Cardiac fibroblast (primary cell): Measurements from ENCODE around the gene KIF1A.

Experiments
- DNase-seq, 2 donors: peaks; one replicate each; pipeline versions ENCODE4 v3.0.0 to v3.0.0-alpha.2; 2010; ENCODE audit warnings: low read depth in 2 of 2
- H3K4me3 ChIP-seq, 2 donors: replicated peaks in 1 of 2; 1 replicate in 1 of 2; 2 replicates in 1 of 2; pipeline ENCODE4 v1.5.1; 2011; ENCODE audit warnings: low read depth in 2 of 2, low read length in 2 of 2, mild to moderate bottlenecking in 2 of 2, moderate library complexity in 1 of 2
- TF ChIP-seq, protein P1 (sequence below): IDR thresholded peaks from one replicate; pipeline ENCODE4 v1.5.1; 2011; ENCODE audit warnings: low read depth, mild to moderate bottlenecking, low read length, inconsistent platforms

KIF1A gene

DNA sequence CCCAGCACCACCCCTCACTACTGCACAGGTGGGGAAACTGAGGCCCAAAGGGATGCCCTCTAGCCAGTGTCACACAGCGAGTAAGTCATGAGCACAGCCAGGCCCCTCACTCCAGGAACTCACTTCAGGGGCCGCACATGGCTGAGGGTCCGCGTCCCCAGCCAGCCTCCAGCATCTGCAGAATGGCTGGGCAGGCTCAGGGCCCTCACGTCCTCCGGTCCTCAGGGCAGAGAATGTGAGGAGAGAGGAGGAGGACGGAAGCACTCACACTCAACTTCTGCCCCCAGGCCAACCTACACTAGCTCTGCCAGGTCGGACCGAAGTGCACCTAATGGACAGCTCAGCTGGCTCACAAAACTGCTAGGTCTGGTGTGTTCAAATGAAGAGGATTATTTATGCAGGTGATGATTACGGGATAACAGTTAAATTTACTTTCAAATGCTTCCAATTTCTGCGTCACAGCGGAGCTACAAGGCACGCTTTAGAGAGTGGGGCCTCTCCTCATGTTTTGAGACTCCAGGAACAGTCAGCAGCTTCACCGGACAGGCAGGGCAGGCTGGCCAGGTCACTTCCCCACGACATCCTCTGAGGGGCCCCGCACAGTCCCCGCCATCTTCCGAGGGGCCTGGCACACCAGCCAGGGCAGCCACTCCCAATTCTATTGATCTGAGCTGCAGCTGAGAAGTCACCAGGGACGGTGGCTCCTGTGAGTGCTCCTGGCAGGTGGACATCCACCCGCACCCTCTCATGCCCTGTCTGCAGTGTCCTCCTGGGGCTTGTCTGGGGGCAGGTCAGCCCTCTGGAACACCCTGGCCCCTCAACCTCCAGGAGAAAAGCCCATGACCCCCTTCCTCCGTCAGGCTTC lies 26.5 kb downstream of the KIF1A start:
- TF ChIP-seq, protein P1, sequence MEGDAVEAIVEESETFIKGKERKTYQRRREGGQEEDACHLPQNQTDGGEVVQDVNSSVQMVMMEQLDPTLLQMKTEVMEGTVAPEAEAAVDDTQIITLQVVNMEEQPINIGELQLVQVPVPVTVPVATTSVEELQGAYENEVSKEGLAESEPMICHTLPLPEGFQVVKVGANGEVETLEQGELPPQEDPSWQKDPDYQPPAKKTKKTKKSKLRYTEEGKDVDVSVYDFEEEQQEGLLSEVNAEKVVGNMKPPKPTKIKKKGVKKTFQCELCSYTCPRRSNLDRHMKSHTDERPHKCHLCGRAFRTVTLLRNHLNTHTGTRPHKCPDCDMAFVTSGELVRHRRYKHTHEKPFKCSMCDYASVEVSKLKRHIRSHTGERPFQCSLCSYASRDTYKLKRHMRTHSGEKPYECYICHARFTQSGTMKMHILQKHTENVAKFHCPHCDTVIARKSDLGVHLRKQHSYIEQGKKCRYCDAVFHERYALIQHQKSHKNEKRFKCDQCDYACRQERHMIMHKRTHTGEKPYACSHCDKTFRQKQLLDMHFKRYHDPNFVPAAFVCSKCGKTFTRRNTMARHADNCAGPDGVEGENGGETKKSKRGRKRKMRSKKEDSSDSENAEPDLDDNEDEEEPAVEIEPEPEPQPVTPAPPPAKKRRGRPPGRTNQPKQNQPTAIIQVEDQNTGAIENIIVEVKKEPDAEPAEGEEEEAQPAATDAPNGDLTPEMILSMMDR = no peak
- no peak overlapping the region for H3K4me3 ChIP-seq
- DNase-seq = no peak

DNA sequence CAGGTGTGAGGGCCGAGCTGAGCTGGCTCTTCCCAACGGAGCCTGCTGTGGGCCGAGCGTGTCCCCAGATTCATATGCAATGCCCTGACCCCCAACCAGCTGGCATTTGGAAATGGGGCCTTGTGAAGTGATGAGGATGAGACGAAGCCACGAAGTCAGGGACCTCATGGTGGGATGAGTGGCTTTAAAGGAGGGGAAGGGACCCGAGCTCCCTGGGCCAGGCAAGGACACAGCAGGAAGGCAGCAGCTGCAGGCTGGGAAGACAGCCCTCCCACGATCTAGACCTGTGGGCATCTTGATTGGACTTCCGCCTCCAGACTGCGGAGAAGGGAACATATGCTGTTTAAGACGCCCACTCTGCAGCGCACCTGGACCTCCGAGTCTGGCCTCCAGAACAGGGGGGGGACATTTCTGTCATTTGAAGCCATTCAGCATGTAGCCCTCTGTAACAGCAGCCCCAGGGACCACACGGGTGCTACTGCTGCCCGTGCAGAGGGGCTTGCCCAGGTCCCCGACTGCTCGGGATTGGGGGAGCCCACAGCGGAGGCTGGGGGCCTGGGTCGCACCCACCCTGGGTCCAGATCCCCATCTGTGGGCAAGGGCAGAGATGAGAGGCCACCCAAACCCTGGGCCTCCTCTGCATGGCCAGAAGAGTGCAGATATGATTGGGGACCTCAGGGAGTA lies 27.2 kb downstream of the KIF1A start:
- no peak for DNase-seq
- no peak overlapping the region for H3K4me3 ChIP-seq
- TF ChIP-seq, protein P1 = no peak

DNA sequence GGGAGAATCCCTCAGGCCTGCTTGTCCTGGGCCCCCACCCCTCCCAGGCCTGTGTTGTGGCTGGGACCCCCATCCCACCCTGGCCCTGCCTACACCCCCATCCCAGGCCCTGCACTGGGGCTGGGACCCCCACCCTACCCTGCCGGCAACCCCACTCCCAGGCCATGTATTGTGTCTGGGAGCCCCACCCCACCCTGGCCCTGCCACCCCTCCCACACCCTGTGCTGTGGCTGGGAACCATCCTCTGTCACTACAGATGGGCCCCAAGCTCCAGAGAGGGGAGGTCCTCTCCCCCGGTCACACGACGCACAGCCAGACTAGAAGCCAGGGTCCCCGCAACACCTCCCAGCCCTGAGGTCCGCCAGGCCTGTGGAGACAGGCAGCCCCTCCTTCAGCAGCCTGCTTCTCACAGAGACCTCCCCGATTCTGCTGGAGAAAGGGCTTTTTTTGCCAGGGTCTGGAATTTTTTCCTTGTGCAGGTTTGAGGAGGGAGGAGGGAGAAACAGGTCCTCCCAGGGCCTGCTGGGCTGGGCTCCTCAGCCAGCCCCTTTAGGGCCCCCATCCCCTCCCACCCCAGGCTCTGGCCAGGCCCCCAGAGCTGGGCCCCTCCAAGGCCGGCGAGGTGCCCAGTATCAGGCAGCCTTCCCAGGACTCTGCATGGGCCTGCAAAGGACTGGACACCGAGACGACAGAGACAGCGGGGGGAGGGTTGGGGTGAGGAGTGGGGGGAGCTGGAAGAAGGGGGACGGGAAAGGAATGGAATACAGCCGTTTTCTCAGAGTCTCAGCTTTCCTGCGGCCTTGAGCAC lies 28.0 kb downstream of the KIF1A start:
- no peak overlapping the region for H3K4me3 ChIP-seq
- DNase-seq = no peak
- TF ChIP-seq, protein P1 = no peak

DNA sequence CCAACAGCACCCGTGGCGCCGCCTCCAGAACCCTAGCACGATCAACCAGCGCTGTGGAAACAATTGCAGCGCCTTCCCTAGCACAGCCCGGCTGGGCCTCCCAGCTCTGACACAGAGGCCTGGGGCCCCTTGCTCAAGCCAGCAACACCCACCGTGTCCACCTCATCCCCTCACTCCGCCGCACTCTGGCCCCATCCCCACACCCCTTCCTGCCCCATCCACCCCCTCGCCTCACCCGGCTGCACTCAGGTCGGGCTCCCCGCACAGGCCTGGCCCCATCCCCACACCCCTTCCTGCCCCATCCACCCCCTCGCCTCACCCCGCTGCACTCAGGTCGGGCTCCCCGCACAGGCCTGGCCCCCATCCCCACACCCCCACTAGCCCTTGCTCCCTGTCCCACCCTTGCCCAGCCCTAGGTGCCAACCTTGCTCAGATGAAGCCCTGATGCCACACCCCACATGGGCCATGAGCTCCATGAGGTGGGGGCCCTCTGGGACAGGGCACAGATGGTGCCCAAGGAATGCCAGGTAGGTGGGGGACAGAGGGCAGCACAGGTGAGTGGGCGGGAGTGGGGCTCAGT lies 28.7 kb downstream of the KIF1A start:
- H3K4me3 ChIP-seq = no peak overlapping the region
- TF ChIP-seq, protein P1 = no peak
- no peak for DNase-seq

DNA sequence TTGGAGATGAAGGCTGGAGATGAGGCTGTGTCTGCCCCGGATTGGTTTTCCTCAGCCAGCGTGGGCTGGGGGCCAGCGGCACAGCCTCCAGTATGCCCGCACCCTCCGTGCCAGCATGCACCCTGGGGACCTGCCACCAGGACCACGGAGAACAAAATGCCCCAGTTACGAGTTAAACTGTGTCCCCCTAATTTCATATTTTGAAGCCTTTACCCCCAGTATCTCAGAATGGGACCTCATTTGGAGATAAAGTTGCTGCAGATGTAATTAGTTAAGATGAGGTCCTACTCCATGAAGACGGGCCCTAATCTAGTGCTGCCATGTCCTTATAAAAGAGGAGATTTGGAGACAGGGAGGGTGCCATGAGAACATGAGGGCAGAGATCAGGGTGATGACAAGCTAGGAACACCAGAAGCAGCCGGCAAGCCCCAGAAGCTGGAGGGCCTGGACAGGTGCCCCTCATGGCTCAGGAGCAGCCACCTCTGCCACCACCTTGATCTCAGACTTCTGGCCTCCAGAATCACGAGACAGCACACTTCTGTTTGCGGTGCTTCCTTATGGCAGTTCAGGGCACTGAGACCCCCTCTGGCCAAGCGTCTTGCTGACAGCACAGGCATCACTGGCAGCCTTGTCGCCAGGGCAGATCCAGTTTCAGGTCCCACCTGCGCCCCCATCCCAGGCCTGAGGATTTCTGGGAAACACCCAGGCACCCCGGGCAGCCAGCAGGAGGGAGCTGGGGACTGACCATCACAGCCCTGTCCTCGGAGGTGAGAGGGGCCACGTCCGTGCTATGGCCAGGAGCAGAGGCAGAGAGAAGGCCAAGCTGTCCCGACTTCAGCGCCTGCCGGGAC lies 29.4 kb downstream of the KIF1A start:
- no peak overlapping the region for H3K4me3 ChIP-seq
- TF ChIP-seq, protein P1 = no peak
- DNase-seq = no peak
